ENCODE results near the gene COL15A1. TPM values are rescaled to one million over a fixed set of nuclear protein-coding genes. Genes with fewer than 3 reads are reported as not detected.

The COL15A1 gene
- total RNA-seq, 2 experiments from 2014 or later: 0.06 TPM; not detected in 1

- Mint-ChIP-seq H3K4me1 (no peaks in the 10 kb centered on the region), H3K9me3 (no peaks in the 10 kb centered on the region), H3K27me3 (no peaks in the 10 kb centered on the region), H3K36me3 (no peaks in the 10 kb centered on the region), H3K4me3 (no peak overlapping the region), H3K27ac (no peak overlapping the region)
- DNase-seq: no peak
Observed at GRCh38 chr9:98983295-98984268, 39.9 kb downstream of the COL15A1 start.

DNA sequence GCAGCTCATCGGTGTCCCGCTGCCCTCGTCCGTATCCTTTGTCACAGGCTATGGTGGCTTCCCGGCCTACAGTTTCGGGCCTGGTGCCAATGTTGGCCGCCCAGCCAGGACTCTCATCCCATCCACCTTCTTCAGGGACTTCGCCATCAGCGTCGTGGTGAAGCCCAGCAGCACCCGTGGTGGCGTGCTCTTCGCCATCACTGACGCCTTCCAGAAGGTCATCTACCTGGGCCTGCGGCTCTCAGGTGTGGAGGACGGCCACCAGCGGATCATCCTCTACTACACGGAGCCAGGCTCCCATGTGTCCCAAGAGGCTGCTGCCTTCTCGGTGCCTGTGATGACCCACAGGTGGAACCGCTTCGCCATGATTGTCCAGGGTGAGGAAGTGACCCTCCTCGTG, 41.9 kb downstream of the COL15A1 start:
- no peak for DNase-seq
- no peaks in the 10 kb centered on the region for H3K9me3 Mint-ChIP-seq
- H3K4me3 Mint-ChIP-seq: no peak overlapping the region
- H3K27ac Mint-ChIP-seq: no peak overlapping the region
- H3K27me3 Mint-ChIP-seq: no peaks in the 10 kb centered on the region
- H3K4me1 Mint-ChIP-seq: no peaks in the 10 kb centered on the region
- H3K36me3 Mint-ChIP-seq: no peaks in the 10 kb centered on the region

- Mint-ChIP-seq H3K9me3 (no peaks in the 10 kb centered on the region), H3K4me3 (no peak overlapping the region), H3K27me3 (no peaks in the 10 kb centered on the region), H3K36me3 (no peaks in the 10 kb centered on the region), H3K4me1 (no peaks in the 10 kb centered on the region), H3K27ac (no peak overlapping the region)
- no peak for DNase-seq
Observed at GRCh38 chr9:98986866-98987651, 43.4 kb downstream of the COL15A1 start.

GRCh38 chr9:98989036-98990000, 45.6 kb downstream of the COL15A1 start:
- no peak overlapping the region for H3K27ac Mint-ChIP-seq
- DNase-seq: no peak
- peaks cover 6% of the 10 kb centered on the region for H3K4me1 Mint-ChIP-seq
- no peaks in the 10 kb centered on the region for H3K36me3 Mint-ChIP-seq
- no peaks in the 10 kb centered on the region for H3K27me3 Mint-ChIP-seq
- no peak overlapping the region for H3K4me3 Mint-ChIP-seq
- no peaks in the 10 kb centered on the region for H3K9me3 Mint-ChIP-seq

- DNase-seq: no peak
- no peaks in the 10 kb centered on the region for H3K27me3 Mint-ChIP-seq
- H3K4me1 Mint-ChIP-seq: peaks cover 6% of the 10 kb centered on the region
- no peak overlapping the region for H3K27ac Mint-ChIP-seq
- H3K9me3 Mint-ChIP-seq: no peaks in the 10 kb centered on the region
- H3K36me3 Mint-ChIP-seq: no peaks in the 10 kb centered on the region
- no peak overlapping the region for H3K4me3 Mint-ChIP-seq
Observed at GRCh38 chr9:98990181-98990870, 46.6 kb downstream of the COL15A1 start.

- H3K27me3 Mint-ChIP-seq: no peaks in the 10 kb centered on the region
- DNase-seq: no peak
- H3K4me1 Mint-ChIP-seq: peaks cover 6% of the 10 kb centered on the region
- no peak overlapping the region for H3K4me3 Mint-ChIP-seq
- H3K36me3 Mint-ChIP-seq: no peaks in the 10 kb centered on the region
- no peak overlapping the region for H3K27ac Mint-ChIP-seq
- no peaks in the 10 kb centered on the region for H3K9me3 Mint-ChIP-seq
Observed at GRCh38 chr9:98992107-98992884, 48.6 kb downstream of the COL15A1 start.

GRCh38 chr9:98992885-98993569, 49.3 kb downstream of the COL15A1 start:
- H3K4me3 Mint-ChIP-seq: no peak overlapping the region
- no peaks in the 10 kb centered on the region for H3K36me3 Mint-ChIP-seq
- peaks cover 9% of the 10 kb centered on the region for H3K4me1 Mint-ChIP-seq
- H3K27ac Mint-ChIP-seq: no peak overlapping the region
- no peaks in the 10 kb centered on the region for H3K27me3 Mint-ChIP-seq
- H3K9me3 Mint-ChIP-seq: no peaks in the 10 kb centered on the region
- no peak for DNase-seq

DNA sequence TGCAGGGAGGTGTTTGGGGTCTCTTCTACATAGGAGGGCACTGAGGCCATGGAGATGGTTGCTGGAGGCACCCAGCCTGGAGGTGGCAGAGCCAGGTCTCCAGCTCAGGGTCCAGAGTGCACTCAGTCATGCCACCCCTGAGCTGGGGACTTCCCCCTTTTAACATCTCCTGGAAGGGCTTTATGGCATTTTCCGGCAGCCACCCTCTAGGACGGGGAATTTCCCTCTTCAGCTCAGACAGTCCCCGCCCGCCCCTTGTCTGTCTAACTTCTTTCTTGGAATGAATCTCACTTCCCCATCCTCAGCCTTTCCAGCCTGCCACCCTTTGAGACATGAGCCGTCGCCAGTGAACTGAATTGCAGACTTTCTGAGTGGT, 49.9 kb downstream of the COL15A1 start:
- Mint-ChIP-seq H3K4me1 (peaks cover 9% of the 10 kb centered on the region), H3K9me3 (no peaks in the 10 kb centered on the region), H3K4me3 (no peak overlapping the region), H3K27me3 (no peaks in the 10 kb centered on the region), H3K27ac (no peak overlapping the region), H3K36me3 (no peaks in the 10 kb centered on the region)
- DNase-seq: peak; percentile 16

- no peak for DNase-seq
- Mint-ChIP-seq H3K9me3 (no peaks in the 10 kb centered on the region), H3K27me3 (no peaks in the 10 kb centered on the region), H3K4me3 (no peak overlapping the region), H3K27ac (no peak overlapping the region), H3K4me1 (peaks cover 9% of the 10 kb centered on the region), H3K36me3 (no peaks in the 10 kb centered on the region)
Observed at GRCh38 chr9:98994172-98995058, 50.7 kb downstream of the COL15A1 start.

GRCh38 chr9:98995059-98995671, 51.5 kb downstream of the COL15A1 start:
- no peaks in the 10 kb centered on the region for H3K36me3 Mint-ChIP-seq
- no peaks in the 10 kb centered on the region for H3K9me3 Mint-ChIP-seq
- DNase-seq: no peak
- H3K4me1 Mint-ChIP-seq: peaks cover 9% of the 10 kb centered on the region
- H3K27me3 Mint-ChIP-seq: no peaks in the 10 kb centered on the region
- H3K4me3 Mint-ChIP-seq: no peak overlapping the region
- no peak overlapping the region for H3K27ac Mint-ChIP-seq

DNA sequence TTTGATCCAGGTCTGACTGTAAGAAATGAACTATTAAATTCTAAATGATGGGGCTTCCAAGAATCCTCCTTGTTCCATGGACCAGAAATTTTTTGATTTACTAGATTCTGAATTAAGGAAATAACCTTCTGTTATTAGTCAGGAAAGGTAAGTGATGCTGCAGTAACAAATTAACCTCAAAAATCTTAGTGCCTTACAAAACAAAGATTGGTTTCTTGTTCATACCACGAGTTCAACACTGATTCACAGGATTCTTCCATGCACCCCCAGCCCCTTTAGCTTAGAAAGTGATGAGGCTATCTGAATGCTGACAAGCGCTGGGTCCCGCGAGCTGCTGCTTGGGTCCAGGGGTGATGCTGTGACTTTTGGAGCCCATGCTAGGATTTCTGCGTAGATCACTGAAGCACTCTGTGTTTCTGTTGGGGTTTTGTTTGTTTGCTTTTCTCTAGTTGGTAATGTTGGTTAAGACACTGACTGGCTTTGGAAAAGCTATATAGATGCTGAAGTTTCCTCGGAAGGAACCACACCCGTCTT, 52.3 kb downstream of the COL15A1 start:
- H3K4me1 Mint-ChIP-seq: peaks cover 15% of the 10 kb centered on the region
- DNase-seq: no peak
- no peaks in the 10 kb centered on the region for H3K36me3 Mint-ChIP-seq
- no peak overlapping the region for H3K4me3 Mint-ChIP-seq
- no peaks in the 10 kb centered on the region for H3K9me3 Mint-ChIP-seq
- H3K27me3 Mint-ChIP-seq: no peaks in the 10 kb centered on the region
- no peak overlapping the region for H3K27ac Mint-ChIP-seq

DNA sequence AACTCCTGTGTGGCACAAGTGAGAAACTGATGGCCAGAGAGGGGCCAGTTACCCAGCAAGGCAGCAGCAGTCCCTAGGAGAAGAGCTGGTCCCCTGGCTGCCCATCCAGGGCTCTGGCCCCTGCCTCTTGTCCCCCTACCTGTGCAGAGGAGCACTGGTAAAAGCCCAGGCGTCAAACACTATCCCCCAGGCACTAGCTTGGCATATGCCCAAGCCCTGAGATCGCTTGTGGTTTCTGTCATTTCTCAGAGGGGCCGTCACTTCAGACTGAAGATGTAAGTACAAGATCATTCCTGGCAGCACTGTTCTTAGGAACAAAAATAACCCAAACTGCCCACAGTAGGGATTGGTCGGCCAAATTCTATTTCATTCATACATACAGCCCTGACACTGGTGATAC, 53.9 kb downstream of the COL15A1 start:
- Mint-ChIP-seq H3K36me3 (no peaks in the 10 kb centered on the region), H3K27me3 (no peaks in the 10 kb centered on the region), H3K27ac (no peak overlapping the region), H3K4me1 (peaks cover 20% of the 10 kb centered on the region), H3K4me3 (no peak overlapping the region), H3K9me3 (no peaks in the 10 kb centered on the region)
- DNase-seq: no peak
